Gastrocnemius medialis (tissue), 4 donors: ENCODE measurements around the gene SEC24D. TPM values are rescaled to one million over a fixed set of nuclear protein-coding genes. Genes with fewer than 3 reads are reported as not detected.

Experiments
- ATAC-seq, 2 donors: fragments of 150-250 bp; one replicate each; pipeline ENCODE4 v1.9.1; 2016
- DNase-seq, 2 donors: peaks; one replicate each; pipeline ENCODE4 v3.0.0-alpha.2; 2019
- H3K27ac ChIP-seq, 4 donors: fragments of 200-600 bp; sonication (generic); 1 replicate in 1 of 4; 2 replicates in 3 of 4; pipeline ENCODE4 v1.5.1; 2016 to 2018; ENCODE audit warnings: mild to moderate bottlenecking in 2 of 4, moderate library complexity in 1 of 4
- H3K27me3 ChIP-seq, 3 donors: fragments of 200-600 bp; sonication (generic) in 2 of 3; 1 replicate in 1 of 3; 2 replicates in 2 of 3; pipeline versions ENCODE4 v1.5.1 to v1.6.0; 2016 to 2019; ENCODE audit warnings: mild to moderate bottlenecking in 1 of 3, moderate library complexity in 1 of 3
- H3K36me3 ChIP-seq, 2 donors: fragments of 200-600 bp; sonication (generic) in 1 of 2; one replicate each; pipeline ENCODE4 v1.5.1; 2017 to 2018
- H3K4me1 ChIP-seq, 2 donors: fragments of 200-600 bp; sonication (generic) in 1 of 2; one replicate each; pipeline ENCODE4 v1.5.1; 2016 to 2017; ENCODE audit warnings: mild to moderate bottlenecking in 2 of 2
- H3K4me3 ChIP-seq, 4 donors: fragments of 200-600 bp; sonication (generic) in 3 of 4; 1 replicate in 1 of 4; 2 replicates in 3 of 4; pipeline ENCODE4 v1.5.1; 2016 to 2019; ENCODE audit warnings: mild to moderate bottlenecking in 2 of 4
- H3K9me3 ChIP-seq, 3 donors: fragments of 200-600 bp; sonication (generic) in 2 of 3; 1 replicate in 1 of 3; 2 replicates in 2 of 3; pipeline ENCODE4 v1.5.1; 2016 to 2019
- CTCF ChIP-seq, 5 experiments: fragments of 450-650 bp in 3 of 5; fragments of 200-600 bp in 2 of 5; sonication (generic) in 2 of 5; IDR thresholded peaks in 4 of 5; conservative IDR thresholded peaks in 1 of 5; 1 replicate in 4 of 5; 2 replicates in 1 of 5; pipeline ENCODE4 v1.5.1; 2016 to 2019; ENCODE audit warnings: antibody characterized with exemption in 5 of 5, mild to moderate bottlenecking in 3 of 5, moderate library complexity in 3 of 5
- POLR2A ChIP-seq, 2 donors: fragments of 450-650 bp; IDR thresholded peaks; one replicate each; pipeline ENCODE4 v1.6.1; 2017; ENCODE audit warnings: antibody characterized with exemption in 2 of 2, mild to moderate bottlenecking in 2 of 2, moderate library complexity in 2 of 2
- in situ Hi-C, 4 donors: fragments of 200-750 bp; cut with MboI; loops; one replicate each; pipeline versions ENCODE4 v1.15.0 to v1.8.0; 2017; ENCODE audit warnings: low sequenced_read_pairs in 4 of 4
- intact Hi-C: fragments of 100-400 bp; cut with DNase I; formaldehyde crosslinking; loops from one replicate; pipeline ENCODE4 v1.15.1; 2023; ENCODE audit warnings: low total_unique reads
- total RNA-seq, 4 donors: library from RNA; depleted of rRNA; stranded (reverse); fragments of >200 nt; gene quantifications; one replicate each; pipeline versions ENCODE4 v1.1.0 to v1.2.3, GENCODE V29; 2016

The SEC24D gene
- total RNA-seq, 4 donors from 2014 or later: 8.9 to 16.2 (median 10.4) TPM

- H3K4me3 ChIP-seq: no peak overlapping the region
- H3K9me3 ChIP-seq: no peaks in the 10 kb centered on the region
- H3K4me1 ChIP-seq: no peaks in the 10 kb centered on the region
- ATAC-seq (no peak), DNase-seq (no peak)
- no peaks in the 10 kb centered on the region for H3K27me3 ChIP-seq
- H3K27ac ChIP-seq: no peak overlapping the region
- in situ Hi-C loops (no loop called here), intact Hi-C loops (no loop called here)
- peaks cover 0 to 31% of the 10 kb centered on the region in 2 donors for H3K36me3 ChIP-seq
- TF ChIP-seq POLR2A (IDR thresholded peaks at IDR 0.05) (no peak), CTCF (IDR thresholded peaks at IDR 0.05 in 4 of 5, conservative IDR thresholded peaks at IDR 0.05 in 1 of 5) (no peak)
These were observed 18.6 kb downstream of the SEC24D start for GRCh38 chr4:118817178-118817930.

GRCh38 chr4:118816538-118817177 lies 19.3 kb downstream of the SEC24D start:
- no peak for ATAC-seq
- peaks cover 0 to 35% of the 10 kb centered on the region in 2 donors for H3K36me3 ChIP-seq

GRCh38 chr4:118814891-118815290 lies 21.0 kb downstream of the SEC24D start:
- H3K27me3 ChIP-seq: no peaks in the 10 kb centered on the region
- no peak overlapping the region for H3K27ac ChIP-seq
- H3K9me3 ChIP-seq: no peaks in the 10 kb centered on the region
- peaks cover 0 to 35% of the 10 kb centered on the region in 2 donors for H3K36me3 ChIP-seq
- intact Hi-C loops (no loop called here), in situ Hi-C loops (no loop called here)
- TF ChIP-seq POLR2A (IDR thresholded peaks at IDR 0.05) (no peak), CTCF (IDR thresholded peaks at IDR 0.05 in 4 of 5, conservative IDR thresholded peaks at IDR 0.05 in 1 of 5) (no peak)
- ATAC-seq (no peak), DNase-seq (no peak)
- H3K4me1 ChIP-seq: peaks cover 3 to 9% of the 10 kb centered on the region in 2 donors
- no peak overlapping the region for H3K4me3 ChIP-seq

More at GRCh38 chr4:118816538-118817177, 19.3 kb downstream of the SEC24D start:
- intact Hi-C loops: no loop called here
- H3K27ac ChIP-seq: no peak overlapping the region
- no peaks in the 10 kb centered on the region for H3K9me3 ChIP-seq
- TF ChIP-seq POLR2A (IDR thresholded peaks at IDR 0.05) (no peak), CTCF (IDR thresholded peaks at IDR 0.05 in 4 of 5, conservative IDR thresholded peaks at IDR 0.05 in 1 of 5) (no peak)
- in situ Hi-C loops: no loop called here
- H3K4me1 ChIP-seq: no peaks in the 10 kb centered on the region
- no peak for DNase-seq
- no peak overlapping the region for H3K4me3 ChIP-seq
- H3K27me3 ChIP-seq: no peaks in the 10 kb centered on the region

- peaks cover 3 to 9% of the 10 kb centered on the region in 2 donors for H3K4me1 ChIP-seq
- H3K36me3 ChIP-seq: peaks cover 0 to 35% of the 10 kb centered on the region in 2 donors
- intact Hi-C loops: no loop called here
- no peaks in the 10 kb centered on the region for H3K27me3 ChIP-seq
- H3K4me3 ChIP-seq: no peak overlapping the region
- in situ Hi-C loops: no loop called here
- TF ChIP-seq POLR2A (IDR thresholded peaks at IDR 0.05): no peak
- no peak for TF ChIP-seq CTCF (IDR thresholded peaks at IDR 0.05 in 4 of 5, conservative IDR thresholded peaks at IDR 0.05 in 1 of 5)
- ATAC-seq: no peak
- H3K27ac ChIP-seq: no peak overlapping the region
- H3K9me3 ChIP-seq: no peaks in the 10 kb centered on the region
- no peak for DNase-seq
These were observed 21.9 kb downstream of the SEC24D start for GRCh38 chr4:118814058-118814457.
